CD14-positive monocyte (primary cell): ENCODE data around the gene NUP210. TPM values are rescaled to one million over a fixed set of nuclear protein-coding genes. Genes with fewer than 3 reads are reported as not detected.
A peak's percentile ranks its signal among the peaks of the same experiment; 100 is the strongest.

Source experiments
- DNase-seq, 3 donors: peaks; one replicate each; pipeline ENCODE4 v3.0.0-alpha.2; 2011 to 2022
- H2AFZ ChIP-seq: 2 replicates; pipeline ENCODE4 v1.6.0; 2012; ENCODE audit warnings: mild to moderate bottlenecking, low read depth, low read length, inconsistent platforms; ENCODE audit not compliant: insufficient read depth, poor library complexity, severe bottlenecking
- H3K27ac ChIP-seq, 2 donors: 1 replicate in 1 of 2; 2 replicates in 1 of 2; pipeline ENCODE4 v1.5.1; 2012 to 2013; ENCODE audit warnings: low read length in 2 of 2, control low read depth in 1 of 2, inconsistent platforms in 1 of 2, low read depth in 1 of 2, mild to moderate bottlenecking in 1 of 2
- H3K27me3 ChIP-seq, 2 donors: one replicate each; pipeline versions ENCODE4 v1.6.0 to v1.6.1; 2011 to 2013; ENCODE audit warnings: low read length in 2 of 2; ENCODE audit not compliant: control insufficient read depth in 2 of 2, insufficient read depth in 2 of 2
- H3K36me3 ChIP-seq, 2 donors: replicated peaks in 1 of 2; 1 replicate in 1 of 2; 2 replicates in 1 of 2; pipeline versions ENCODE4 v1.5.1 to v1.6.1; 2012 to 2013; ENCODE audit warnings: low read length in 2 of 2, control low read depth in 1 of 2, inconsistent platforms in 1 of 2, mild to moderate bottlenecking in 1 of 2; ENCODE audit not compliant: insufficient read depth in 2 of 2, control insufficient read depth in 1 of 2
- H3K4me1 ChIP-seq, 2 donors: 1 replicate in 1 of 2; 2 replicates in 1 of 2; pipeline versions ENCODE4 v1.5.1 to v1.6.1; 2012 to 2013; ENCODE audit warnings: low read length in 2 of 2, control low read depth in 1 of 2, inconsistent platforms in 1 of 2, mild to moderate bottlenecking in 1 of 2, moderate library complexity in 1 of 2; ENCODE audit not compliant: insufficient read depth in 2 of 2, control insufficient read depth in 1 of 2
- H3K4me2 ChIP-seq: replicated peaks from 2 replicates; pipeline ENCODE3; 2012; ENCODE audit warnings: low read length, moderate library complexity, mild to moderate bottlenecking; ENCODE audit not compliant: poor library complexity, severe bottlenecking; ENCODE audit errors: extremely low read depth
- H3K4me3 ChIP-seq, 3 experiments: fragments of 200-600 bp in 1 of 3; sonication (generic) in 1 of 3; replicated peaks in 1 of 3; 1 replicate in 2 of 3; 2 replicates in 1 of 3; pipeline ENCODE4 v1.5.1; 2011 to 2013; ENCODE audit warnings: low read length in 3 of 3, mild to moderate bottlenecking in 3 of 3, control low read depth in 2 of 3, low read depth in 2 of 3, inconsistent platforms in 1 of 3, moderate library complexity in 1 of 3
- H3K79me2 ChIP-seq: 2 replicates; pipeline ENCODE4 v1.6.0; 2012; ENCODE audit warnings: mild to moderate bottlenecking, control low read depth, inconsistent platforms, low read length, moderate library complexity; ENCODE audit not compliant: insufficient read depth
- H3K9ac ChIP-seq: 2 replicates; pipeline ENCODE4 v1.6.0; 2017; ENCODE audit warnings: low read length, mild to moderate bottlenecking; ENCODE audit not compliant: insufficient read depth, poor library complexity, severe bottlenecking
- H3K9me3 ChIP-seq, 2 donors: replicated peaks in 1 of 2; 1 replicate in 1 of 2; 2 replicates in 1 of 2; pipeline versions ENCODE4 v1.5.1 to v1.6.1; 2012 to 2013; ENCODE audit warnings: low read length in 2 of 2, control low read depth in 1 of 2; ENCODE audit not compliant: control insufficient read depth in 1 of 2, insufficient read depth in 1 of 2
- H4K20me1 ChIP-seq: 2 replicates; pipeline ENCODE4 v1.6.0; 2012; ENCODE audit warnings: mild to moderate bottlenecking, low read length, control low read depth, moderate library complexity; ENCODE audit not compliant: insufficient read depth
- H3K27ac Mint-ChIP-seq, 7 donors: one replicate each; pipeline ENCODE4 v1.8.0; 2020; ENCODE audit warnings: mild to moderate bottlenecking in 7 of 7, mixed read lengths in 7 of 7, moderate library complexity in 6 of 7, inconsistent platforms in 2 of 7
- H3K27me3 Mint-ChIP-seq, 3 donors: one replicate each; pipeline ENCODE4 v1.8.0; 2021 to 2022; ENCODE audit warnings: low read depth in 3 of 3, mild to moderate bottlenecking in 3 of 3, mixed read lengths in 3 of 3, moderate library complexity in 3 of 3, inconsistent platforms in 1 of 3
- H3K36me3 Mint-ChIP-seq, 2 donors: one replicate each; pipeline ENCODE4 v1.8.0; 2020; ENCODE audit warnings: mixed read lengths in 2 of 2, inconsistent platforms in 1 of 2, mild to moderate bottlenecking in 1 of 2
- H3K4me1 Mint-ChIP-seq: one replicate; pipeline ENCODE4 v1.8.0; 2020; ENCODE audit warnings: mild to moderate bottlenecking, mixed read lengths
- H3K4me3 Mint-ChIP-seq, 2 donors: one replicate each; pipeline ENCODE4 v1.8.0; 2020; ENCODE audit warnings: mild to moderate bottlenecking in 2 of 2, mixed read lengths in 2 of 2, moderate library complexity in 1 of 2
- H3K9me3 Mint-ChIP-seq, 7 donors: one replicate each; pipeline ENCODE4 v1.8.0; 2020 to 2022; ENCODE audit warnings: mixed read lengths in 7 of 7, mild to moderate bottlenecking in 6 of 7, moderate library complexity in 6 of 7, inconsistent platforms in 2 of 7
- CTCF ChIP-seq: fragments of 200-600 bp; IDR thresholded peaks from one replicate; pipeline ENCODE4 v1.8.0; 2022; ENCODE audit warnings: antibody characterized with exemption, mild to moderate bottlenecking
- WGBS: methylation state at CpG from one replicate; pipeline ENCODE4 v1.1.5; 2013; ENCODE audit warnings: missing lambda C conversion rate; ENCODE audit not compliant: insufficient coverage; 5-methylcytosine and 5-hydroxymethylcytosine counted together
- intact Hi-C, 2 donors: fragments of 100-400 bp; cut with micrococcal nuclease; formaldehyde crosslinking; loops; one replicate each; pipeline versions ENCODE4 v1.15.0 to v1.15.1; 2023
- polyA plus RNA-seq, 3 donors: library from polyadenylated mRNA; depleted of rRNA in 1 of 3; unstranded in 2 of 3; stranded (reverse) in 1 of 3; fragments of 300-500 nt in 2 of 3; fragments of >200 nt in 1 of 3; fragmentation: Illumina TruSeq in 2 of 3; gene quantifications; 1 replicate in 2 of 3; 2 replicates in 1 of 3; pipeline ENCODE4 v1.2.3, GENCODE V29; 2012 to 2021

The NUP210 gene
- polyA plus RNA-seq, 3 donors, result 7.9 to 43.5 (median 13.0) TPM

GRCh38 chr3:13338996-13339395 is 81.1 kb downstream of the NUP210 start:
- H3K9me3 Mint-ChIP-seq, result no peaks in the 10 kb centered on the region
- Histone ChIP-seq H3K36me3 (peaks cover 96 to 98% of the 10 kb centered on the region in 2 donors), H3K27me3 (no peaks in the 10 kb centered on the region), H3K9ac (no peak overlapping the region), H3K79me2 (no peaks in the 10 kb centered on the region), H3K4me3 (no peak overlapping the region), H3K9me3 (no peaks in the 10 kb centered on the region), H4K20me1 (no peaks in the 10 kb centered on the region), H3K27ac (no peak overlapping the region), H3K4me2 (no peak overlapping the region), H2AFZ (no peak overlapping the region), H3K4me1 (no peaks in the 10 kb centered on the region)
- intact Hi-C loops, result no loop called here
- DNase-seq, result no peak
- H3K27me3 Mint-ChIP-seq, result no peaks in the 10 kb centered on the region
- H3K27ac Mint-ChIP-seq, result peak overlapping the region in 1 of 7 donors; percentile 1
- no peaks in the 10 kb centered on the region for H3K4me1 Mint-ChIP-seq
- no peak for TF ChIP-seq CTCF
- WGBS, result 90% methylated on average over 2 of the region's 5 CpGs
- H3K36me3 Mint-ChIP-seq, result peaks cover 88 to 97% of the 10 kb centered on the region in 2 donors
- H3K4me3 Mint-ChIP-seq, result no peak overlapping the region

- Histone ChIP-seq H3K4me3 (no peak overlapping the region), H4K20me1 (no peaks in the 10 kb centered on the region), H3K4me1 (no peaks in the 10 kb centered on the region), H3K9me3 (no peaks in the 10 kb centered on the region), H2AFZ (no peak overlapping the region), H3K27ac (peak overlapping the region in 1 of 2 donors; percentile 45), H3K4me2 (no peak overlapping the region), H3K27me3 (no peaks in the 10 kb centered on the region), H3K79me2 (no peaks in the 10 kb centered on the region), H3K9ac (no peak overlapping the region), H3K36me3 (peaks cover 100% of the 10 kb centered on the region in 2 donors)
- H3K4me3 Mint-ChIP-seq, result no peak overlapping the region
- TF ChIP-seq CTCF, result no peak
- H3K9me3 Mint-ChIP-seq, result no peaks in the 10 kb centered on the region
- peak overlapping the region in 4 of 7 donors; percentile 10 to 82 (median 45) for H3K27ac Mint-ChIP-seq
- H3K4me1 Mint-ChIP-seq, result no peaks in the 10 kb centered on the region
- peaks cover 89 to 98% of the 10 kb centered on the region in 2 donors for H3K36me3 Mint-ChIP-seq
- no peaks in the 10 kb centered on the region for H3K27me3 Mint-ChIP-seq
- WGBS, result 83% methylated on average over 3 of the region's 3 CpGs
- no peak for DNase-seq
- intact Hi-C loops, result no loop called here
Observed at GRCh38 chr3:13338231-13338630, 81.9 kb downstream of the NUP210 start.
